ENCODE results near the gene ECE1. TPM values are rescaled to one million over a fixed set of nuclear protein-coding genes. Genes with fewer than 3 reads are reported as not detected.

ECE1 gene
- total and polyA plus RNA-seq, 2 of the 13 experiments (the other 11 are each of a cell fraction or from before 2014, with no cell fraction given) = 13.5 to 21.2 TPM

DNA sequence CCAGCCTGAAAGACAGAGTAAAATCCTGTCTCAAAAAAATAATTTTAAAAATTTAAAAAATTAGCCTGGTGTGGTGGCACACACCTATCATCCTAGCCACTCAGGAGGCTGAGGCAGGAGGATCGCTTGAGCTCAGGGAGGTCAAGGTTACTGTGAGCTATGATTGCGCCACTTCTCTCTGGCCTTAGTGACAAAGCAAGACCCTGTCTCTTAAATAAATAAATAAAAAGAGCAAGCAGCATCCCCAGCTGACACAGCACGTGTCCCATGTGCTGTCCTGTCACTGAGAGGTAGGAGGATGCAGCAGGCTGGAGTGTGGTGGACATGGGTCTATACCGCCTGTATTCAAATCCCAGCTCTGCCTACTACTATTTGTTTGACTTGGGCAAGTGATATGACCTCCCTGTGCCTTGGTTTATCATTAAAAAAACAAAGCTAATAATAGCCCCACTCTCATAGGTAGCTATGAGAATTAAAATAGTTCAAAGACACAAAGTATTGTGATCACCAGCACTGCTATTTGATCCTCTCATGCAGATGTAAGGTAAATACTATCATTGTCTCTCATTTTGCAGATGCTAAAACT lies 22.2 kb upstream of the ECE1 start (continued):
- TF ChIP-seq, protein P1, sequence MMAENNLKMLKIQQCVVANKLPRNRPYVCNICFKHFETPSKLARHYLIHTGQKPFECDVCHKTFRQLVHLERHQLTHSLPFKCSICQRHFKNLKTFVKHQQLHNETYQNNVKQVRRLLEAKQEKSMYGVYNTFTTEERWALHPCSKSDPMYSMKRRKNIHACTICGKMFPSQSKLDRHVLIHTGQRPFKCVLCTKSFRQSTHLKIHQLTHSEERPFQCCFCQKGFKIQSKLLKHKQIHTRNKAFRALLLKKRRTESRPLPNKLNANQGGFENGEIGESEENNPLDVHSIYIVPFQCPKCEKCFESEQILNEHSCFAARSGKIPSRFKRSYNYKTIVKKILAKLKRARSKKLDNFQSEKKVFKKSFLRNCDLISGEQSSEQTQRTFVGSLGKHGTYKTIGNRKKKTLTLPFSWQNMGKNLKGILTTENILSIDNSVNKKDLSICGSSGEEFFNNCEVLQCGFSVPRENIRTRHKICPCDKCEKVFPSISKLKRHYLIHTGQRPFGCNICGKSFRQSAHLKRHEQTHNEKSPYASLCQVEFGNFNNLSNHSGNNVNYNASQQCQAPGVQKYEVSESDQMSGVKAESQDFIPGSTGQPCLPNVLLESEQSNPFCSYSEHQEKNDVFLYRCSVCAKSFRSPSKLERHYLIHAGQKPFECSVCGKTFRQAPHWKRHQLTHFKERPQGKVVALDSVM (CRISPR knock-in tag; IDR thresholded peaks at IDR 0.05) = peak; percentile 100
- TF ChIP-seq MIXL1 (CRISPR knock-in tag; IDR thresholded peaks at IDR 0.05) (peak; percentile 36; the same call in 1 of the 2 replicates), KLF16 (CRISPR knock-in tag; IDR thresholded peaks at IDR 0.05) (peak in 1 of 2 experiments; percentile 71; a peak in 1 of 4 replicates), ZNF431 (CRISPR knock-in tag; IDR thresholded peaks at IDR 0.05; ENCODE audit: borderline replicate concordance, low read depth) (0 out of 2 replicates have a peak, but pooled peaks have one; percentile 51), ARNTL (CRISPR knock-in tag; IDR thresholded peaks at IDR 0.05) (peak; percentile 93), HMG20A (CRISPR knock-in tag; IDR thresholded peaks at IDR 0.05; ENCODE audit: borderline replicate concordance) (peak; percentile 78; the same call in 1 of the 2 replicates), ELF3 (CRISPR knock-in tag; IDR thresholded peaks at IDR 0.05) (0 out of 2 replicates have a peak, but pooled peaks have one; percentile 39), HOXD1 (CRISPR knock-in tag; IDR thresholded peaks at IDR 0.05) (no peak), THAP11 (CRISPR knock-in tag; IDR thresholded peaks at IDR 0.05) (peak; percentile 60), SMAD1 (CRISPR knock-in tag; IDR thresholded peaks at IDR 0.05; ENCODE audit: borderline replicate concordance, low read depth) (no peak), ZNF331 (CRISPR knock-in tag; IDR thresholded peaks at IDR 0.05) (peak; percentile 87), RXRA (CRISPR knock-in tag; IDR thresholded peaks at IDR 0.05) (peak; percentile 75; the same call in 1 of the 2 replicates), IRF2 (CRISPR knock-in tag; IDR thresholded peaks at IDR 0.05) (peak; percentile 74; the same call in 1 of the 2 replicates), MIER2 (CRISPR knock-in tag; IDR thresholded peaks at IDR 0.05) (0 out of 2 replicates have a peak, but pooled peaks have one; percentile 15)
- TF ChIP-seq, protein P2, sequence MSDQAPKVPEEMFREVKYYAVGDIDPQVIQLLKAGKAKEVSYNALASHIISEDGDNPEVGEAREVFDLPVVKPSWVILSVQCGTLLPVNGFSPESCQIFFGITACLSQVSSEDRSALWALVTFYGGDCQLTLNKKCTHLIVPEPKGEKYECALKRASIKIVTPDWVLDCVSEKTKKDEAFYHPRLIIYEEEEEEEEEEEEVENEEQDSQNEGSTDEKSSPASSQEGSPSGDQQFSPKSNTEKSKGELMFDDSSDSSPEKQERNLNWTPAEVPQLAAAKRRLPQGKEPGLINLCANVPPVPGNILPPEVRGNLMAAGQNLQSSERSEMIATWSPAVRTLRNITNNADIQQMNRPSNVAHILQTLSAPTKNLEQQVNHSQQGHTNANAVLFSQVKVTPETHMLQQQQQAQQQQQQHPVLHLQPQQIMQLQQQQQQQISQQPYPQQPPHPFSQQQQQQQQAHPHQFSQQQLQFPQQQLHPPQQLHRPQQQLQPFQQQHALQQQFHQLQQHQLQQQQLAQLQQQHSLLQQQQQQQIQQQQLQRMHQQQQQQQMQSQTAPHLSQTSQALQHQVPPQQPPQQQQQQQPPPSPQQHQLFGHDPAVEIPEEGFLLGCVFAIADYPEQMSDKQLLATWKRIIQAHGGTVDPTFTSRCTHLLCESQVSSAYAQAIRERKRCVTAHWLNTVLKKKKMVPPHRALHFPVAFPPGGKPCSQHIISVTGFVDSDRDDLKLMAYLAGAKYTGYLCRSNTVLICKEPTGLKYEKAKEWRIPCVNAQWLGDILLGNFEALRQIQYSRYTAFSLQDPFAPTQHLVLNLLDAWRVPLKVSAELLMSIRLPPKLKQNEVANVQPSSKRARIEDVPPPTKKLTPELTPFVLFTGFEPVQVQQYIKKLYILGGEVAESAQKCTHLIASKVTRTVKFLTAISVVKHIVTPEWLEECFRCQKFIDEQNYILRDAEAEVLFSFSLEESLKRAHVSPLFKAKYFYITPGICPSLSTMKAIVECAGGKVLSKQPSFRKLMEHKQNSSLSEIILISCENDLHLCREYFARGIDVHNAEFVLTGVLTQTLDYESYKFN (CRISPR knock-in tag; conservative IDR thresholded peaks at IDR 0.05) = peak; percentile 58
- TF ChIP-seq, protein P3, sequence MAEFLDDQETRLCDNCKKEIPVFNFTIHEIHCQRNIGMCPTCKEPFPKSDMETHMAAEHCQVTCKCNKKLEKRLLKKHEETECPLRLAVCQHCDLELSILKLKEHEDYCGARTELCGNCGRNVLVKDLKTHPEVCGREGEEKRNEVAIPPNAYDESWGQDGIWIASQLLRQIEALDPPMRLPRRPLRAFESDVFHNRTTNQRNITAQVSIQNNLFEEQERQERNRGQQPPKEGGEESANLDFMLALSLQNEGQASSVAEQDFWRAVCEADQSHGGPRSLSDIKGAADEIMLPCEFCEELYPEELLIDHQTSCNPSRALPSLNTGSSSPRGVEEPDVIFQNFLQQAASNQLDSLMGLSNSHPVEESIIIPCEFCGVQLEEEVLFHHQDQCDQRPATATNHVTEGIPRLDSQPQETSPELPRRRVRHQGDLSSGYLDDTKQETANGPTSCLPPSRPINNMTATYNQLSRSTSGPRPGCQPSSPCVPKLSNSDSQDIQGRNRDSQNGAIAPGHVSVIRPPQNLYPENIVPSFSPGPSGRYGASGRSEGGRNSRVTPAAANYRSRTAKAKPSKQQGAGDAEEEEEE (CRISPR knock-in tag; IDR thresholded peaks at IDR 0.05; ENCODE audit: borderline replicate concordance) = no peak
- TF ChIP-seq, protein P4, sequence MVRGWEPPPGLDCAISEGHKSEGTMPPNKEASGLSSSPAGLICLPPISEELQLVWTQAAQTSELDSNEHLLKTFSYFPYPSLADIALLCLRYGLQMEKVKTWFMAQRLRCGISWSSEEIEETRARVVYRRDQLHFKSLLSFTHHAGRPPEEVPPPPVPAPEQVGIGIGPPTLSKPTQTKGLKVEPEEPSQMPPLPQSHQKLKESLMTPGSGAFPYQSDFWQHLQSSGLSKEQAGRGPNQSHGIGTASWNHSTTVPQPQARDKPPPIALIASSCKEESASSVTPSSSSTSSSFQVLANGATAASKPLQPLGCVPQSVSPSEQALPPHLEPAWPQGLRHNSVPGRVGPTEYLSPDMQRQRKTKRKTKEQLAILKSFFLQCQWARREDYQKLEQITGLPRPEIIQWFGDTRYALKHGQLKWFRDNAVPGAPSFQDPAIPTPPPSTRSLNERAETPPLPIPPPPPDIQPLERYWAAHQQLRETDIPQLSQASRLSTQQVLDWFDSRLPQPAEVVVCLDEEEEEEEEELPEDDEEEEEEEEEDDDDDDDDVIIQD (CRISPR knock-in tag; IDR thresholded peaks at IDR 0.05; ENCODE audit: low read depth) = no peak
- TF ChIP-seq, protein P5, sequence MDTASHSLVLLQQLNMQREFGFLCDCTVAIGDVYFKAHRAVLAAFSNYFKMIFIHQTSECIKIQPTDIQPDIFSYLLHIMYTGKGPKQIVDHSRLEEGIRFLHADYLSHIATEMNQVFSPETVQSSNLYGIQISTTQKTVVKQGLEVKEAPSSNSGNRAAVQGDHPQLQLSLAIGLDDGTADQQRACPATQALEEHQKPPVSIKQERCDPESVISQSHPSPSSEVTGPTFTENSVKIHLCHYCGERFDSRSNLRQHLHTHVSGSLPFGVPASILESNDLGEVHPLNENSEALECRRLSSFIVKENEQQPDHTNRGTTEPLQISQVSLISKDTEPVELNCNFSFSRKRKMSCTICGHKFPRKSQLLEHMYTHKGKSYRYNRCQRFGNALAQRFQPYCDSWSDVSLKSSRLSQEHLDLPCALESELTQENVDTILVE (CRISPR knock-in tag; IDR thresholded peaks at IDR 0.05) = peak; percentile 70; the same call in 1 of the 2 replicates

Measured in HepG2 (cell line).